Endothelial cell of umbilical vein (primary cell): ENCODE measurements around the gene MBLAC1. TPM values are rescaled to one million over a fixed set of nuclear protein-coding genes. Genes with fewer than 3 reads are reported as not detected.
A peak's percentile ranks its signal among the peaks of the same experiment; 100 is the strongest.

Experiments used
- BruUV-seq: library from RNA; stranded (reverse); fragments of 400-500 nt; replicated peaks from 2 replicates; lab custom pipeline; 2021; lab: Mats Ljungman, UMichigan
- CTCF ChIA-PET: fragments of 300-600, 350-600 bp; sonication (Branson Sonifier 250); formaldehyde crosslinking; loops from one replicate; lab custom pipeline; 2021; ENCODE audit warnings: antibody characterized with exemption, inconsistent platforms; lab: Charles Lee
- POLR2A ChIA-PET: fragments of 300-600, 350-600 bp; sonication (Branson Sonifier 250); formaldehyde crosslinking; loops from one replicate; lab custom pipeline; 2021; ENCODE audit warnings: antibody characterized with exemption, inconsistent platforms; lab: Charles Lee
- DNase-seq: peaks from one replicate; pipeline ENCODE4 v3.0.0-alpha.2; 2011; ENCODE audit warnings: low read depth, low spot score
- FAIRE-seq: peaks from 2 replicates; lab custom pipeline; 2011; peaks lifted over from hg19 to GRCh38; lab: Jason Lieb, UNC
- H2AFZ ChIP-seq: 2 replicates; pipeline ENCODE4 v1.6.0; 2012; ENCODE audit warnings: low read depth, low read length, control low read depth, inconsistent platforms
- H3K27ac ChIP-seq: 2 replicates; pipeline ENCODE4 v1.5.1; 2011; ENCODE audit warnings: low read depth, mild to moderate bottlenecking, control low read depth, low read length, moderate library complexity; ENCODE audit not compliant: insufficient read depth
- H3K27me3 ChIP-seq, 2 experiments: 2 replicates each; pipeline versions ENCODE4 v1.6.0 to v1.6.1; 2011; ENCODE audit warnings: low read length in 2 of 2, mixed read lengths in 1 of 2; ENCODE audit not compliant: control insufficient read depth in 2 of 2, insufficient read depth in 2 of 2
- H3K36me3 ChIP-seq, 2 experiments: 2 replicates in 1 of 2; 3 replicates in 1 of 2; pipeline ENCODE4 v1.5.1; 2011; ENCODE audit warnings: low read length in 2 of 2, mild to moderate bottlenecking in 1 of 2, moderate library complexity in 1 of 2; ENCODE audit not compliant: control insufficient read depth in 2 of 2, insufficient read depth in 2 of 2; ENCODE audit errors: extremely low read depth in 1 of 2
- H3K4me1 ChIP-seq: 3 replicates; pipeline ENCODE4 v1.5.1; 2011; ENCODE audit warnings: mild to moderate bottlenecking, low read length; ENCODE audit not compliant: control insufficient read depth, insufficient read depth; ENCODE audit errors: extremely low read depth
- H3K4me2 ChIP-seq: 2 replicates; pipeline ENCODE4 v1.6.1; 2011; ENCODE audit warnings: low read length, control low read depth, mixed read lengths; ENCODE audit not compliant: insufficient read depth
- H3K4me3 ChIP-seq, 3 experiments: fragments of 200-600 bp in 1 of 3; sonication (generic), shearing (Covaris generic) in 1 of 3; replicated peaks in 1 of 3; 2 replicates each; pipeline ENCODE4 v1.5.1; 2011 to 2016; ENCODE audit warnings: control low read depth in 3 of 3, low read length in 3 of 3, mild to moderate bottlenecking in 2 of 3, inconsistent platforms in 1 of 3, low read depth in 1 of 3, moderate library complexity in 1 of 3; ENCODE audit not compliant: insufficient read depth in 1 of 3
- H3K79me2 ChIP-seq: 2 replicates; pipeline ENCODE4 v1.6.0; 2012; ENCODE audit warnings: low read length, inconsistent platforms; ENCODE audit not compliant: control insufficient read depth, insufficient read depth
- H3K9ac ChIP-seq: replicated peaks from 2 replicates; pipeline ENCODE3; 2011; ENCODE audit warnings: low read length, control low read depth; ENCODE audit not compliant: insufficient read depth; ENCODE audit errors: extremely low read depth
- H3K9me1 ChIP-seq: replicated peaks from 3 replicates; pipeline ENCODE4 v1.6.0; 2011; ENCODE audit warnings: mild to moderate bottlenecking, low read length; ENCODE audit not compliant: control insufficient read depth, insufficient read depth; ENCODE audit errors: extremely low read depth
- H3K9me3 ChIP-seq: replicated peaks from 2 replicates; pipeline ENCODE4 v1.5.1; 2012; ENCODE audit warnings: low read length, inconsistent platforms; ENCODE audit not compliant: control insufficient read depth, insufficient read depth
- H4K20me1 ChIP-seq: replicated peaks from 2 replicates; pipeline ENCODE3; 2011; ENCODE audit warnings: mild to moderate bottlenecking, low read length; ENCODE audit not compliant: control insufficient read depth, insufficient read depth; ENCODE audit errors: extremely low read depth
- CTCF ChIP-seq, 2 donors: IDR thresholded peaks; 1 replicate in 1 of 2; 2 replicates in 1 of 2; pipeline ENCODE4 v1.5.1; 2011; ENCODE audit warnings: low read length in 2 of 2, mild to moderate bottlenecking in 2 of 2, moderate library complexity in 2 of 2, control low read depth in 1 of 2, inconsistent platforms in 1 of 2, low read depth in 1 of 2; ENCODE audit not compliant: insufficient read depth in 1 of 2; ENCODE audit errors: extremely low read depth in 1 of 2
- EZH2 ChIP-seq: IDR thresholded peaks from 2 replicates; pipeline ENCODE4 v1.6.1; 2012; ENCODE audit warnings: borderline replicate concordance, low read depth, mild to moderate bottlenecking, moderate library complexity, low read length, inconsistent platforms; ENCODE audit not compliant: severe bottlenecking
- FOS ChIP-seq: IDR thresholded peaks from 2 replicates; pipeline ENCODE4 v1.6.1; 2011; ENCODE audit warnings: mild to moderate bottlenecking, low read length, moderate library complexity, borderline replicate concordance; ENCODE audit not compliant: insufficient read depth
- GATA2 ChIP-seq: IDR thresholded peaks from 2 replicates; pipeline ENCODE4 v1.7.0; 2011; ENCODE audit warnings: low read depth, mild to moderate bottlenecking, moderate library complexity, mixed read lengths, low read length; ENCODE audit not compliant: insufficient read length, insufficient read depth
- JUN ChIP-seq: IDR thresholded peaks from 2 replicates; pipeline ENCODE4 v1.6.1; 2011; ENCODE audit warnings: borderline replicate concordance, low read depth; ENCODE audit not compliant: insufficient read length, insufficient read depth
- MAX ChIP-seq: IDR thresholded peaks from 2 replicates; pipeline ENCODE4 v1.6.1; 2011; ENCODE audit not compliant: insufficient read depth, insufficient read length
- MYC ChIP-seq: IDR thresholded peaks from one replicate; pipeline ENCODE4 v1.6.1; 2011; ENCODE audit warnings: mild to moderate bottlenecking, low read depth, low read length
- POLR2A ChIP-seq: IDR thresholded peaks from 2 replicates; pipeline ENCODE4 v1.6.1; 2012; ENCODE audit warnings: low read depth, mild to moderate bottlenecking, control low read depth, low read length
- POLR2AphosphoS5 ChIP-seq: IDR thresholded peaks from 2 replicates; pipeline ENCODE4 v1.6.1; 2012; ENCODE audit warnings: low read depth, mild to moderate bottlenecking, control low read depth, low read length, moderate library complexity; ENCODE audit not compliant: insufficient read depth
- dilution Hi-C: fragments of 300-500 bp; cut with MboI; formaldehyde crosslinking; loops from one replicate; pipeline ENCODE4 v1.15.0; 2019; ENCODE audit warnings: low sequenced_read_pairs; ENCODE audit not compliant: extremely low pct_ligation_motif_present
- intact Hi-C: fragments of 100-400 bp; cut with micrococcal nuclease; formaldehyde crosslinking; loops from one replicate; pipeline ENCODE4 v1.10.0; 2022
- polyA plus RNA-seq, 4 experiments: library from polyadenylated mRNA; depleted of rRNA in 3 of 4; stranded (reverse) in 3 of 4; unstranded in 1 of 4; fragments of >200 nt; gene quantifications; 2 replicates each; pipeline versions ENCODE4 v1.2.1 to v1.2.3, GENCODE V29; 2011 to 2012; ENCODE audit warnings: missing spikeins in 1 of 4
- total RNA-seq: library from RNA; stranded (reverse); gene quantifications from 2 replicates; pipeline ENCODE4 v1.2.3, GENCODE V29; 2021

Gene MBLAC1
- total and polyA plus RNA-seq, 2 donors (not counting 3 experiments of a cell fraction or from before 2014, with no cell fraction given): 1.8 to 2.1 TPM

- FAIRE-seq: no peak
Observed at GRCh38 chr7:100171840-100172239, 45.1 kb downstream of the MBLAC1 start.

More at GRCh38 chr7:100171840-100172239, 45.1 kb downstream of the MBLAC1 start:
- H3K79me2 ChIP-seq: peaks cover 4% of the 10 kb centered on the region
- peaks cover 4 to 9% of the 10 kb centered on the region in 2 experiments for H3K27me3 ChIP-seq
- peaks cover 19% of the 10 kb centered on the region for H3K4me1 ChIP-seq
- CTCF ChIA-PET: interaction anchor here (1.4 kb wide), 1 partner anchor 10 kb away, joined by 3 read pairs; no protein-coding TSS in a partner anchor
- H3K4me2 ChIP-seq: no peak overlapping the region
- DNase-seq: no peak
- H3K9me3 ChIP-seq: no peaks in the 10 kb centered on the region
- POLR2A ChIA-PET: no interaction called here
- dilution Hi-C loops: no loop called here
- H2AFZ ChIP-seq: no peak overlapping the region
- intact Hi-C loops: no loop called here
- H3K36me3 ChIP-seq: peaks cover 0 to 3% of the 10 kb centered on the region in 2 experiments
- H3K9ac ChIP-seq: no peak overlapping the region
- H3K4me3 ChIP-seq: peak overlapping the region in 1 of 3 experiments; percentile 25
- no TSS peak for BruUV-seq
- no peak overlapping the region for H3K27ac ChIP-seq
- no peaks in the 10 kb centered on the region for H4K20me1 ChIP-seq
- H3K9me1 ChIP-seq: no peaks in the 10 kb centered on the region
- TF ChIP-seq GATA2: no peak
- TF ChIP-seq MYC: no peak
- TF ChIP-seq EZH2: no peak
- TF ChIP-seq POLR2A: no peak
- TF ChIP-seq CTCF (IDR thresholded peaks at IDR 0.05; ENCODE audit: extremely low read depth in 1 of 2, insufficient read depth in 1 of 2, low read depth in 1 of 2, low read length in 2 of 2): no peak
- no peak for TF ChIP-seq FOS
- no peak for TF ChIP-seq JUN
- no peak for TF ChIP-seq MAX
- TF ChIP-seq POLR2AphosphoS5: no peak
